Prostate gland (tissue), 2 donors: Measurements from ENCODE around the gene SPIRE2.

Source experiments
- POLR2A ChIP-seq: fragments of 450-650 bp; IDR thresholded peaks from one replicate; pipeline ENCODE4 v1.6.1; 2016; ENCODE audit warnings: antibody characterized with exemption, mild to moderate bottlenecking
- POLR2AphosphoS5 ChIP-seq: sonication (generic); formaldehyde crosslinking; IDR thresholded peaks from one replicate; pipeline ENCODE4 v1.6.1; 2017; ENCODE audit warnings: antibody characterized with exemption
- TF ChIP-seq, protein P1 (sequence below), 4 experiments: fragments of 200-600 bp in 2 of 4; fragments of 450-650 bp in 2 of 4; sonication (generic) in 2 of 4; IDR thresholded peaks; 1 replicate in 3 of 4; 2 replicates in 1 of 4; pipeline ENCODE4 v1.5.1; 2016 to 2019; ENCODE audit warnings: antibody characterized with exemption in 4 of 4, mild to moderate bottlenecking in 2 of 4, moderate library complexity in 2 of 4

DNA sequence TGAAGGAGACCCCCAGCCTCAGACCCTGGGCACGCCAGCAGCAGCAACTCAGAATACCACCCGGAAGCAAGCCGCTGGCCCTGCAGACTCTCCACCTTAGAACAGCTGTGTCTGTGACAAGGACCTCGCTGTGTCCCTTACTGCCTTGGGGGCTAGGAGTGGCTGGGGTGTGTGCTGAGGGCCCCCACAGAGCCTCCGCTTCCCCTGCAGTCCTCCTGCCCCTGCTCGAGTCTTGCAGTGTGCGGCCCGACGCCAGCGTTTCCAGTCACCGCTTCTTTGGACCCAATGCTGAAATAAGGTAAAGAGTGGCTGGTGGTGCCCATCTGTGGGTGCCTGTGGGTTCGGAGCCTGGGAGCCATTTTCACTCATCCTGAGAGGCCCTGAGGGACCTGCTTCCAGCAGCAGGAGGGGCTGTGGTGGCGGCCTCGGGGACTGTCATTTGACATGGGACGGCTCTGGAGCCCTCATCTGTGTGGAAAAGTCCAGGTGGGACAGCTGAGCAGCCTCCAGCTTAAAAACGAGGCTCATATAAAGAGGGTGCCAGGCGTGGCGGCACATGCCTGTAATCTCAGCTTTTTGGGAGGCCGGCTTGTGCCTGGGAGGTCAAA, 75.7 kb downstream of the SPIRE2 start:
- TF ChIP-seq, protein P1, sequence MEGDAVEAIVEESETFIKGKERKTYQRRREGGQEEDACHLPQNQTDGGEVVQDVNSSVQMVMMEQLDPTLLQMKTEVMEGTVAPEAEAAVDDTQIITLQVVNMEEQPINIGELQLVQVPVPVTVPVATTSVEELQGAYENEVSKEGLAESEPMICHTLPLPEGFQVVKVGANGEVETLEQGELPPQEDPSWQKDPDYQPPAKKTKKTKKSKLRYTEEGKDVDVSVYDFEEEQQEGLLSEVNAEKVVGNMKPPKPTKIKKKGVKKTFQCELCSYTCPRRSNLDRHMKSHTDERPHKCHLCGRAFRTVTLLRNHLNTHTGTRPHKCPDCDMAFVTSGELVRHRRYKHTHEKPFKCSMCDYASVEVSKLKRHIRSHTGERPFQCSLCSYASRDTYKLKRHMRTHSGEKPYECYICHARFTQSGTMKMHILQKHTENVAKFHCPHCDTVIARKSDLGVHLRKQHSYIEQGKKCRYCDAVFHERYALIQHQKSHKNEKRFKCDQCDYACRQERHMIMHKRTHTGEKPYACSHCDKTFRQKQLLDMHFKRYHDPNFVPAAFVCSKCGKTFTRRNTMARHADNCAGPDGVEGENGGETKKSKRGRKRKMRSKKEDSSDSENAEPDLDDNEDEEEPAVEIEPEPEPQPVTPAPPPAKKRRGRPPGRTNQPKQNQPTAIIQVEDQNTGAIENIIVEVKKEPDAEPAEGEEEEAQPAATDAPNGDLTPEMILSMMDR (IDR thresholded peaks at IDR 0.05): no peak
- TF ChIP-seq POLR2AphosphoS5 (no peak), POLR2A (no peak)
